Activated effector memory CD4-positive, alpha-beta T cell treated with Interleukin-2 at 50 U/mL for 16 hours (primary cell): ENCODE measurements around the gene SMARCA2.

Experiments used
- DNase-seq: peaks from one replicate; pipeline ENCODE4 v3.0.0-alpha.2; 2020

Gene SMARCA2

GRCh38 chr9:2179567-2179966 lies 164.4 kb downstream of the SMARCA2 start:
- no peak for DNase-seq

- no peak for DNase-seq
Measured at GRCh38 chr9:2180154-2180553, 165.0 kb downstream of the SMARCA2 start.

GRCh38 chr9:2180704-2181103 lies 165.6 kb downstream of the SMARCA2 start:
- DNase-seq = no peak

GRCh38 chr9:2181792-2182191 lies 166.6 kb downstream of the SMARCA2 start:
- DNase-seq = no peak

- DNase-seq = no peak
Measured at GRCh38 chr9:2190939-2191608, 175.9 kb downstream of the SMARCA2 start.

- no peak for DNase-seq
Measured at GRCh38 chr9:2191609-2191972, 176.4 kb downstream of the SMARCA2 start.

GRCh38 chr9:2192356-2192979 lies 177.3 kb downstream of the SMARCA2 start:
- no peak for DNase-seq

GRCh38 chr9:2193552-2193951 lies 178.4 kb downstream of the SMARCA2 start:
- no peak for DNase-seq

- DNase-seq = no peak
Measured at GRCh38 chr9:2195211-2195610, 180.1 kb downstream of the SMARCA2 start.

GRCh38 chr9:2196757-2197156 lies 181.6 kb downstream of the SMARCA2 start:
- no peak for DNase-seq

GRCh38 chr9:2198956-2199635 lies 183.9 kb downstream of the SMARCA2 start:
- DNase-seq = no peak

- DNase-seq = no peak
Measured at GRCh38 chr9:2199999-2200796, 185.1 kb downstream of the SMARCA2 start.

GRCh38 chr9:2208465-2208864 lies 193.3 kb downstream of the SMARCA2 start:
- no peak for DNase-seq

GRCh38 chr9:2208991-2209390 lies 193.8 kb downstream of the SMARCA2 start:
- DNase-seq = no peak

- DNase-seq = no peak
Measured at GRCh38 chr9:2209400-2209799, 194.3 kb downstream of the SMARCA2 start.

- no peak for DNase-seq
Measured at GRCh38 chr9:2210201-2210600, 195.1 kb downstream of the SMARCA2 start.

GRCh38 chr9:2213830-2214468 lies 198.8 kb downstream of the SMARCA2 start:
- DNase-seq = no peak

- DNase-seq = no peak
Measured at GRCh38 chr9:2214707-2215106, 199.6 kb downstream of the SMARCA2 start.

GRCh38 chr9:2215921-2216441 lies 200.8 kb downstream of the SMARCA2 start:
- DNase-seq = no peak

- no peak for DNase-seq
Measured at GRCh38 chr9:2216591-2216990, 201.4 kb downstream of the SMARCA2 start.

- DNase-seq = no peak
Measured at GRCh38 chr9:2217540-2217939, 202.4 kb downstream of the SMARCA2 start.

GRCh38 chr9:2220036-2220435 lies 204.9 kb downstream of the SMARCA2 start:
- DNase-seq = no peak
